ENCODE results near the gene NTSR1. TPM values are rescaled to one million over a fixed set of nuclear protein-coding genes. Genes with fewer than 3 reads are reported as not detected.

The NTSR1 gene
- total and polyA plus RNA-seq, 2 of the 8 experiments (the other 6 are each of a cell fraction or from before 2014, with no cell fraction given) = 0.53 to 0.89 TPM

DNA sequence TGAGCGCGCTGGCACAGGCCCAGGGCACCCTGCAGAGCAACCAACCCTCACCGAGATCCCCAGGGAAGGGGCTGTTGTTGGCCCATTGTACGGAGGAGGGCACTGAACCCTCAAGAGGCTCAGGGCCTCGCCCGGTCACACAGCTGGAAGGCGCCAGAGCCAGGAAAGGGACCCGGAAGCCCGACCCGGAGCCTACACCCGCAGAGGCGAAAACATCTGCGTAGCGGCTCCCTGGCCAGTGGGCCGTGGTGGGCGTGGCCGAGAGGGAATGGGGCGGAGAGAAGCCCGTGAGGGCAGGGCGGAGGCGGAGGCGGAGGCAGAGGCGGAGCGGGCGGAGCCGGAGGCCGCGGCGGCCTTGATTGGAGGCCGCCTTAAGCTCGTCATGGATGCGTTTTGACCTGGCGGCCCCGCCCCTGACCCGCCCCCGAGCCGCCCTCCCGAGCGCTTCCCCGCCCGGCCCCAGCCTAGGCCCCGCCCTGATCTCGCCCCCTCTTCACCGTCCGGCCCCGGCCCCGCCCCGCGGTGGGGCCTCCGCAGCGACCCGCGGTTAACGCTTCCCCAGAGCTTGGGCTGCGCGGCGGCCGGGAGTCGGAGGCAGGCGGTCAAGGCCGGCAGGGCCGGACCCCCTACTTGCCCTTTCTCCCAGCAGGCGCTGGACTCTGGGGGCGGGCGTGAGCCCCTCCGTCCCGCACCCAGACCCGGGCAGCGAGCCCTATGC, 85.5 kb downstream of the NTSR1 start:
- TF ChIP-seq, protein P1, sequence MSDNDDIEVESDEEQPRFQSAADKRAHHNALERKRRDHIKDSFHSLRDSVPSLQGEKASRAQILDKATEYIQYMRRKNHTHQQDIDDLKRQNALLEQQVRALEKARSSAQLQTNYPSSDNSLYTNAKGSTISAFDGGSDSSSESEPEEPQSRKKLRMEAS (IDR thresholded peaks at IDR 0.05) = 0 out of 2 replicates have a peak, but pooled peaks have one; percentile 3
- TF ChIP-seq KDM4A (IDR thresholded peaks at IDR 0.05; ENCODE audit: low read depth, low read length, severe bottlenecking) (peak; percentile 56), SP1 (IDR thresholded peaks at IDR 0.05; ENCODE audit: low read depth, low read length) (peak; percentile 83), EGR1 (IDR thresholded peaks at IDR 0.05; ENCODE audit: borderline replicate concordance, low read depth, low read length) (peak; percentile 51; the same call in 1 of the 2 replicates), CHD2 (IDR thresholded peaks at IDR 0.05; ENCODE audit: low read length) (peak; percentile 63), SIX5 (IDR thresholded peaks at IDR 0.05; ENCODE audit: low read depth, low read length) (no peak), EP300 (IDR thresholded peaks at IDR 0.05; ENCODE audit: borderline replicate concordance in 1 of 2, low read depth in 2 of 2, low read length in 2 of 2) (no peak)
- peaks cover 0 to 18% (median 11%) of the 10 kb centered on the region in 4 experiments; a peak in 5 of 7 replicates for H3K27me3 ChIP-seq (replicated peaks in 1 of 4; ENCODE audit: control insufficient read depth in 3 of 4, extremely low read depth in 1 of 4, insufficient read depth in 3 of 4, low read length in 3 of 4)
- no peaks in the 10 kb centered on the region for H3K9me3 ChIP-seq (ENCODE audit: insufficient read depth in 2 of 2, low read depth in 1 of 2, low read length in 1 of 2)
- peak overlapping the region; percentile 59; the same call in 1 of the 2 replicates for H4K8ac ChIP-seq (ENCODE audit: extremely low read depth, insufficient read depth, low read length)
- H4K91ac ChIP-seq (replicated peaks; ENCODE audit: insufficient read length, low read length) = peak overlapping the region; percentile 95
- DNase-seq (ENCODE audit: low read depth in 1 of 2, low spot score in 2 of 2) (peak; percentile 86 to 98), FAIRE-seq (no peak)
- H3K4ac ChIP-seq (replicated peaks; ENCODE audit: insufficient read length, low read depth, low read length) = peak overlapping the region; percentile 78
- 5% methylated on average over 34 of the region's 69 CpGs; no CpG with 5 or more reads in 1 of the 2 experiments for WGBS, 2 experiments (ENCODE audit: extremely low coverage in 1 of 2, insufficient coverage in 1 of 2, insufficient read length in 1 of 2, insufficient replicate concordance in 2 of 2, low coverage in 1 of 2, low lambda C conversion rate in 2 of 2, missing lambda C conversion rate in 1 of 2)
- H4K5ac ChIP-seq (ENCODE audit: insufficient read length, low read depth, low read length) = peak overlapping the region; percentile 71
- H4K20me1 ChIP-seq (replicated peaks in 1 of 2; ENCODE audit: control insufficient read depth in 1 of 2, insufficient read depth in 2 of 2, low read length in 2 of 2) = peaks cover 0 to 10% of the 10 kb centered on the region in 2 experiments
- H3K36me3 ChIP-seq (ENCODE audit: control insufficient read depth in 2 of 4, insufficient read depth in 4 of 4, low read length in 3 of 4) = peaks cover 0 to 8% (median 5%) of the 10 kb centered on the region in 4 experiments; a peak in 4 of 8 replicates
- peak overlapping the region; percentile 54 for H2BK120ac ChIP-seq (replicated peaks; ENCODE audit: low read depth, low read length)
- peak overlapping the region; percentile 84 to 85 for H3K4me2 ChIP-seq (ENCODE audit: insufficient read depth in 1 of 2, low read depth in 2 of 2, low read length in 2 of 2)
- no peak overlapping the region for H3K23ac ChIP-seq (ENCODE audit: insufficient read length)
- ChIA-PET POLR2A (ENCODE audit: partially characterized antibody) (interaction anchor here (0.8 to 1.9 kb wide), 3 partner anchors 22 to 152 kb away, joined by 3 to 10 read pairs (median 4); partner anchors contain the start of genes COL9A3 and SLCO4A1), CTCF (ENCODE audit: partially characterized antibody) (interaction anchor here (1.0 to 6.2 kb wide), 9 partner anchors 11 to 126 kb away, joined by 3 to 37 read pairs (median 5); partner anchors contain the start of gene NTSR1)
- no peak overlapping the region; a peak in 1 of 7 replicates for H3K9ac ChIP-seq (replicated peaks in 1 of 4; ENCODE audit: extremely low read depth in 1 of 4, low read depth in 3 of 4, low read length in 3 of 4)
- H3K56ac ChIP-seq (replicated peaks; ENCODE audit: insufficient read length, low read depth, low read length) = no peak overlapping the region
- H2AK5ac ChIP-seq (ENCODE audit: low read depth, low read length) = peak overlapping the region; percentile 54; the same call in 1 of the 2 replicates
- H3K79me2 ChIP-seq (ENCODE audit: control insufficient read depth in 1 of 2, insufficient read depth in 2 of 2, low read length in 2 of 2) = no peaks in the 10 kb centered on the region
- 0 out of 2 replicates have a peak overlapping the region, but pooled peaks have one; percentile 53 for H2BK15ac ChIP-seq (ENCODE audit: low read length)
- no peak overlapping the region for H3K27ac ChIP-seq (ENCODE audit: low read depth, low read length)
- peak overlapping the region; percentile 60; the same call in 1 of the 2 replicates for H2BK5ac ChIP-seq (ENCODE audit: low read depth, low read length)
- no peak overlapping the region for H3K14ac ChIP-seq (ENCODE audit: insufficient read length)
- peak overlapping the region; percentile 80; the same call in 1 of the 2 replicates for H2BK20ac ChIP-seq (ENCODE audit: low read length)
- peak overlapping the region; percentile 75; the same call in 1 of the 2 replicates for H2BK12ac ChIP-seq (ENCODE audit: low read depth, low read length)
- peaks cover 7% of the 10 kb centered on the region; the same call in 1 of the 2 replicates for H3K23me2 ChIP-seq (ENCODE audit: low read depth, low read length)
- peak overlapping the region; percentile 70; the same call in 1 of the 2 replicates for H2AFZ ChIP-seq (ENCODE audit: low read length)
- H3K18ac ChIP-seq (ENCODE audit: extremely low read depth, low read length) = peak overlapping the region; percentile 32; the same call in 1 of the 2 replicates
- no peaks in the 10 kb centered on the region for H3K79me1 ChIP-seq (ENCODE audit: low read depth, low read length)
- H3K4me1 ChIP-seq (replicated peaks in 1 of 4; ENCODE audit: control insufficient read depth in 3 of 4, insufficient read depth in 4 of 4, low read length in 3 of 4) = peaks cover 0 to 11% (median 6%) of the 10 kb centered on the region in 4 experiments; a peak in 4 of 7 replicates
- H3K4me3 ChIP-seq (ENCODE audit: extremely low read depth in 1 of 4, insufficient read depth in 2 of 4, low read depth in 3 of 4, low read length in 4 of 4) = peak overlapping the region; percentile 21 to 65 (median 46); a peak in 7 of 8 replicates
